Adrenal gland (tissue), 5 donors: ENCODE results near the gene RASA4.
"Not testable (repeated sequence)": the region's sequence is repeated elsewhere in the genome, so short reads cannot be mapped to it uniquely, and the experiment has no call there.

ENCODE experiments used
- CTCF ChIP-seq, 6 experiments: fragments of 450-650 bp in 4 of 6; fragments of 200-600 bp in 2 of 6; sonication (generic) in 1 of 6; IDR thresholded peaks; 1 replicate in 5 of 6; 2 replicates in 1 of 6; pipeline versions ENCODE4 v1.5.1 to v1.8.0; 2016 to 2021; ENCODE audit warnings: antibody characterized with exemption in 6 of 6, mild to moderate bottlenecking in 2 of 6, moderate library complexity in 1 of 6
- POLR2A ChIP-seq, 2 donors: fragments of 450-650 bp; IDR thresholded peaks; one replicate each; pipeline ENCODE4 v1.6.1; 2017; ENCODE audit warnings: antibody characterized with exemption in 2 of 2, mild to moderate bottlenecking in 2 of 2, moderate library complexity in 1 of 2
- donor health status: DM: no; HTN: no; CAD: no.

- TF ChIP-seq CTCF, POLR2A (IDR thresholded peaks at IDR 0.05): not testable (repeated sequence)
These were observed 34.8 kb downstream of the RASA4 start for GRCh38 chr7:102581722-102582121.
